GM23248 (cell line): Measurements from ENCODE around the gene ACAP2.

Experiments
- EZH2 ChIP-seq: fragments of 200-600 bp; sonication (generic); IDR thresholded peaks from 2 replicates; pipeline ENCODE4 v1.6.1; 2018; ENCODE audit warnings: antibody characterized with exemption, mild to moderate bottlenecking; ENCODE audit not compliant: insufficient read depth, poor library complexity, severe bottlenecking
- EZH2phosphoT487 ChIP-seq: fragments of 200-600 bp; sonication (generic); IDR thresholded peaks from 2 replicates; pipeline ENCODE4 v1.6.1; 2018; ENCODE audit warnings: antibody characterized with exemption, moderate library complexity, mild to moderate bottlenecking, low read depth; ENCODE audit not compliant: insufficient read depth

DNA sequence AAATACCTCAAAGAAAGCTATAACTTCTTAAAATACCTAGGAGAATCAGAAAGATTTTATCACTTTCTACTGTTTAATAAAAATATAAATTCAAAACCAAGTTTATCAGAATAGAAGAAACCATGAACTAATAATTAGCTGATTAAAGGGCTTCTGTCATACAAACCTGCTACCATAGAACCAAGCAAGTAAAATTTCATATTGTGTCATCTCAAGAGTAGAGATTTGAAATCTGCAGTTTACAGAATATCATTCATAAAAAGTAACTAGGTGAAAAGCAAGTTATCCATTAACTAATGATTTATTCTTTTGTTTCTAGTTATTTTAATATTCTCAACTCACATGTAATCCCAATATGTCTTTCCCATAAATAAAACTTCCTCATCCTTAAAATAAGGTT is 135.1 kb downstream of the ACAP2 start:
- TF ChIP-seq EZH2 = no peak
- TF ChIP-seq EZH2phosphoT487 = no peak
